Measurements from ENCODE around the gene RRP1. TPM values are rescaled to one million over a fixed set of nuclear protein-coding genes. Genes with fewer than 3 reads are reported as not detected.

RRP1 gene
- total and polyA plus RNA-seq, 4 donors = 4.4 to 18.1 (median 17.7) TPM

GRCh38 chr21:43770066-43770655 is 19.2 kb upstream of the RRP1 start:
- no peak for ATAC-seq (ENCODE audit: low FRiP score)
- Histone ChIP-seq H3K27me3 (ENCODE audit: control insufficient read depth in 1 of 2, insufficient read depth in 2 of 2, low read length in 1 of 2) (no peaks in the 10 kb centered on the region), H3K4me3 (ENCODE audit: low read length in 2 of 2) (no peak overlapping the region), H3K36me3 (ENCODE audit: control insufficient read depth in 1 of 2, insufficient read depth in 2 of 2, low read length in 1 of 2) (peaks cover 0 to 4% of the 10 kb centered on the region in 2 donors), H3K27ac (ENCODE audit: low read depth in 1 of 2, low read length in 2 of 2) (no peak overlapping the region), H3K4me1 (ENCODE audit: control insufficient read depth in 1 of 2, insufficient read depth in 2 of 2, low read length in 2 of 2) (no peaks in the 10 kb centered on the region), H3K9me3 (ENCODE audit: control insufficient read depth, low read length) (no peaks in the 10 kb centered on the region)
- no peak for DNase-seq
- 80 to 84% methylated on average over 21 of the region's 21 CpGs for WGBS, 2 donors
- intact Hi-C loops (cut with DNase I) = loop anchor here (10.0 kb wide), 2 partner anchors 45 to 85 kb away; no protein-coding TSS in a partner anchor

- H3K4me1 ChIP-seq (ENCODE audit: control insufficient read depth in 1 of 2, insufficient read depth in 2 of 2, low read length in 2 of 2) = no peaks in the 10 kb centered on the region
- intact Hi-C loops (cut with DNase I) = loop anchor here (10.0 kb wide), 2 partner anchors 46 to 86 kb away; no protein-coding TSS in a partner anchor
- DNase-seq (no peak), ATAC-seq (ENCODE audit: low FRiP score) (no peak)
- no peak overlapping the region for H3K27ac ChIP-seq (ENCODE audit: low read depth in 1 of 2, low read length in 2 of 2)
- H3K27me3 ChIP-seq (ENCODE audit: control insufficient read depth in 1 of 2, insufficient read depth in 2 of 2, low read length in 1 of 2) = no peaks in the 10 kb centered on the region
- no peaks in the 10 kb centered on the region for H3K9me3 ChIP-seq (ENCODE audit: control insufficient read depth, low read length)
- WGBS, 2 donors = 74 to 77% methylated on average over 13 of the region's 13 CpGs
- peaks cover 0 to 4% of the 10 kb centered on the region in 2 donors for H3K36me3 ChIP-seq (ENCODE audit: control insufficient read depth in 1 of 2, insufficient read depth in 2 of 2, low read length in 1 of 2)
- H3K4me3 ChIP-seq (ENCODE audit: low read length in 2 of 2) = no peak overlapping the region
Measured at GRCh38 chr21:43771199-43771675, 18.1 kb upstream of the RRP1 start.

GRCh38 chr21:43771698-43772424 is 17.5 kb upstream of the RRP1 start:
- H3K27me3 ChIP-seq (ENCODE audit: control insufficient read depth in 1 of 2, insufficient read depth in 2 of 2, low read length in 1 of 2) = no peaks in the 10 kb centered on the region
- no peak for DNase-seq
- ATAC-seq (ENCODE audit: low FRiP score) = no peak
- peaks cover 0 to 4% of the 10 kb centered on the region in 2 donors for H3K36me3 ChIP-seq (ENCODE audit: control insufficient read depth in 1 of 2, insufficient read depth in 2 of 2, low read length in 1 of 2)
- H3K9me3 ChIP-seq (ENCODE audit: control insufficient read depth, low read length) = no peaks in the 10 kb centered on the region
- WGBS, 2 donors = 85 to 86% methylated on average over 13 of the region's 13 CpGs
- H3K4me3 ChIP-seq (ENCODE audit: low read length in 2 of 2) = no peak overlapping the region
- no peaks in the 10 kb centered on the region for H3K4me1 ChIP-seq (ENCODE audit: control insufficient read depth in 1 of 2, insufficient read depth in 2 of 2, low read length in 2 of 2)
- no peak overlapping the region for H3K27ac ChIP-seq (ENCODE audit: low read depth in 1 of 2, low read length in 2 of 2)
- intact Hi-C loops (cut with DNase I) = loop anchor here (10.0 kb wide), 2 partner anchors 47 to 87 kb away; no protein-coding TSS in a partner anchor

DNA sequence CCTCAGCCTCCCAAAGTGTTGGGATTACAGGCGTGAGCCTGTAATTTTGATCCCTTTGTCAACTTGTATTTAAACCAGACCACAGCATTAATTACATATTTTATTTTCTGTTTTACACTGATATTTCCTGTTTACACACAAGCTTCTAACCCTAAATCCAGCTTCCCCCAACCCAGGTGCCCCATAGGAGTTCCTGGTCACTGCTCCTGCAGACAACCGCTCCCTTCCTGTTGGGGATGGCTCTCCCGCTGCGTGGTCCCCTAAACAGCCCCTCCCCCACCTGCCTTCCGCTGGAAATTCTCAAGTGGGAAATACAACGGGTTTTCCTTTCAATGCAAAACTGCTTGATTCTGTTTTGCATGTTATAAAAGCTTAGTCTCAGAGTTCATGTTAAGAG is 17.0 kb upstream of the RRP1 start:
- intact Hi-C loops (cut with DNase I) = loop anchor here (10.0 kb wide), 2 partner anchors 48 to 88 kb away; no protein-coding TSS in a partner anchor
- no peak overlapping the region for H3K4me3 ChIP-seq (ENCODE audit: low read length in 2 of 2)

DNA sequence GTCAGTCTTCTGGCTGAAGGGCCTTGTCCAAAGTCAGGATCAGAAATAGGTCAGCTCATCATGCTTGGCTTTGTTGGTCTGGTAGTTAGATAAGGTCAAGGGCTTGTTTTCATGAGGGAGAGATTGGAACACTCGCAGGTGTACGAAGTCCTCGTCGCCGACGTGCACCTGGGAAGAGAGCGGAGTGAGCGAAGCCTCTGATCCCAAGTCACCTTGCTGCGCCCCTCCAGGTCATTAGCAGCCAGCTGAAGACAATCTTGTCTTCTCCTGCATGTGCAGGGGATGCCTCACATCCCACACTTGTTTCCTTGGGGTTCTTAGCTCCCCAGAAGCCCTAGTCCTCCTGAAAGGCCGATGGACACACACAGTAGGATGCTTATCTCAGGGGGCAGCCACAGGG is 15.2 kb upstream of the RRP1 start:
- Histone ChIP-seq H3K4me1 (ENCODE audit: control insufficient read depth in 1 of 2, insufficient read depth in 2 of 2, low read length in 2 of 2) (no peaks in the 10 kb centered on the region), H3K27ac (ENCODE audit: low read depth in 1 of 2, low read length in 2 of 2) (no peak overlapping the region), H3K4me3 (ENCODE audit: low read length in 2 of 2) (no peak overlapping the region), H3K27me3 (ENCODE audit: control insufficient read depth in 1 of 2, insufficient read depth in 2 of 2, low read length in 1 of 2) (no peaks in the 10 kb centered on the region), H3K36me3 (ENCODE audit: control insufficient read depth in 1 of 2, insufficient read depth in 2 of 2, low read length in 1 of 2) (peaks cover 0 to 4% of the 10 kb centered on the region in 2 donors), H3K9me3 (ENCODE audit: control insufficient read depth, low read length) (no peaks in the 10 kb centered on the region)
- 96% methylated on average over 10 of the region's 10 CpGs for WGBS, 2 donors
- intact Hi-C loops (cut with DNase I) = loop anchor here (10.0 kb wide), 2 partner anchors 49 to 89 kb away; no protein-coding TSS in a partner anchor
- no peak for DNase-seq
- no peak for ATAC-seq (ENCODE audit: low FRiP score)

More for the DNA sequence above, 17.0 kb upstream of the RRP1 start:
- H3K27ac ChIP-seq (ENCODE audit: low read depth in 1 of 2, low read length in 2 of 2) = no peak overlapping the region
- WGBS, 2 donors = 68 to 74% methylated on average over 6 of the region's 6 CpGs
- peaks cover 0 to 4% of the 10 kb centered on the region in 2 donors for H3K36me3 ChIP-seq (ENCODE audit: control insufficient read depth in 1 of 2, insufficient read depth in 2 of 2, low read length in 1 of 2)
- H3K27me3 ChIP-seq (ENCODE audit: control insufficient read depth in 1 of 2, insufficient read depth in 2 of 2, low read length in 1 of 2) = no peaks in the 10 kb centered on the region
- no peak for ATAC-seq (ENCODE audit: low FRiP score)
- no peaks in the 10 kb centered on the region for H3K4me1 ChIP-seq (ENCODE audit: control insufficient read depth in 1 of 2, insufficient read depth in 2 of 2, low read length in 2 of 2)
- DNase-seq = no peak
- H3K9me3 ChIP-seq (ENCODE audit: control insufficient read depth, low read length) = no peaks in the 10 kb centered on the region

GRCh38 chr21:43775190-43775589 is 14.2 kb upstream of the RRP1 start:
- DNase-seq (no peak), ATAC-seq (ENCODE audit: low FRiP score) (no peak)
- 68 to 70% methylated on average over 12 of the region's 12 CpGs for WGBS, 2 donors
- intact Hi-C loops (cut with DNase I) = loop anchor here (10.0 kb wide), 2 partner anchors 50 to 90 kb away; no protein-coding TSS in a partner anchor
- peaks cover 0 to 4% of the 10 kb centered on the region in 2 donors for H3K36me3 ChIP-seq (ENCODE audit: control insufficient read depth in 1 of 2, insufficient read depth in 2 of 2, low read length in 1 of 2)
- H3K4me1 ChIP-seq (ENCODE audit: control insufficient read depth in 1 of 2, insufficient read depth in 2 of 2, low read length in 2 of 2) = no peaks in the 10 kb centered on the region
- H3K27me3 ChIP-seq (ENCODE audit: control insufficient read depth in 1 of 2, insufficient read depth in 2 of 2, low read length in 1 of 2) = no peaks in the 10 kb centered on the region
- H3K4me3 ChIP-seq (ENCODE audit: low read length in 2 of 2) = peak overlapping the region; percentile 52 to 67
- H3K27ac ChIP-seq (ENCODE audit: low read depth in 1 of 2, low read length in 2 of 2) = no peak overlapping the region
- no peaks in the 10 kb centered on the region for H3K9me3 ChIP-seq (ENCODE audit: control insufficient read depth, low read length)

DNA sequence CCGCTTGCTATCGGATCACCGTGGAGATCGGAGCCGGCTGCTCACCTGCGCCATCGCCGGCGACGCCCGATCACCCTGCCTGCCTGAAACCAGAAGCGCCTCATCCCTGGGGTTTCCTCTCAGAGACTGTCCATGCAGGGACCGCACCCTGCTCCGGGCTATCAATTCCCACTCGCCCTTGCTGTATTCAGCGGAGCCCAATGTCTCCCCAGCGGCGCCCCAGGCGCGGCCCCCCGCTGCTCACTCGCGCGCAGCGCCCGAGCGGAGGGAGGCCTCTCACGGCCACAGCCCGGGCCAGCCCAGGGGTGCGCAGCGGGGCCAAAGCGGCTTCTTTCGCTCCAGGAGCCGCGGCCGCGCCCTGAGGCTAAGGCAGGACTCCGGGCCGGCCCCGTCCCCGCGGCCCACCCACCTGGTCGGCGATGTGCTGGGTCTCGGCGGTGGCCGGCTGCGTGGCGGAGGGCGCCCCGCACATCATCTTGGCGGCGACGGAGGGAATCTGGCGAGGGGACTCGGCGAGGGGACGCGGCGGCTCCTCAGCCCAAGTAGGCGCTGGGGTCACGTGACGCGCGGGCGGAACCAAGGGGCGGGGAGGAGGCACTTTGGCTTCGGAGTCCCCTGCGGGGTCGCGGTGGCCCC is 13.5 kb upstream of the RRP1 start, which contains the start of gene CSTB:
Gene CSTB (minus strand): TSS at position 514 of the 636 bp plus-strand sequence. CDS start 39 bp downstream, at position 475.
- intact Hi-C loops (cut with DNase I) = loop anchor here (10.0 kb wide), 2 partner anchors 51 to 91 kb away; no protein-coding TSS in a partner anchor
- no peaks in the 10 kb centered on the region for H3K4me1 ChIP-seq (ENCODE audit: control insufficient read depth in 1 of 2, insufficient read depth in 2 of 2, low read length in 2 of 2)
- ATAC-seq (ENCODE audit: low FRiP score) (peak; percentile 83), DNase-seq (peak; percentile 93 to 96)
- H3K36me3 ChIP-seq (ENCODE audit: control insufficient read depth in 1 of 2, insufficient read depth in 2 of 2, low read length in 1 of 2) = peaks cover 0 to 4% of the 10 kb centered on the region in 2 donors
- peak within 1 kb of the TSS; percentile 52 to 67 for H3K4me3 ChIP-seq (ENCODE audit: low read length in 2 of 2)
- no peaks in the 10 kb centered on the region for H3K27me3 ChIP-seq (ENCODE audit: control insufficient read depth in 1 of 2, insufficient read depth in 2 of 2, low read length in 1 of 2)
- H3K9me3 ChIP-seq (ENCODE audit: control insufficient read depth, low read length) = no peaks in the 10 kb centered on the region
- WGBS, 2 donors = 1% methylated on average over 66 to 71 of the region's 71 CpGs
- H3K27ac ChIP-seq (ENCODE audit: low read depth in 1 of 2, low read length in 2 of 2) = peak within 1 kb of the TSS in 1 of 2 donors; percentile 3

GRCh38 chr21:43777953-43778352 is 11.4 kb upstream of the RRP1 start:
- Histone ChIP-seq H3K9me3 (ENCODE audit: control insufficient read depth, low read length) (no peaks in the 10 kb centered on the region), H3K27me3 (ENCODE audit: control insufficient read depth in 1 of 2, insufficient read depth in 2 of 2, low read length in 1 of 2) (no peaks in the 10 kb centered on the region), H3K36me3 (ENCODE audit: control insufficient read depth in 1 of 2, insufficient read depth in 2 of 2, low read length in 1 of 2) (peaks cover 0 to 4% of the 10 kb centered on the region in 2 donors), H3K4me1 (ENCODE audit: control insufficient read depth in 1 of 2, insufficient read depth in 2 of 2, low read length in 2 of 2) (no peaks in the 10 kb centered on the region), H3K4me3 (ENCODE audit: low read length in 2 of 2) (no peak overlapping the region), H3K27ac (ENCODE audit: low read depth in 1 of 2, low read length in 2 of 2) (no peak overlapping the region)
- WGBS, 2 donors = 93 to 97% methylated on average over 5 of the region's 5 CpGs
- intact Hi-C loops (cut with DNase I) = loop anchor here (10.0 kb wide), 2 partner anchors 53 to 93 kb away; no protein-coding TSS in a partner anchor
- no peak for DNase-seq
- ATAC-seq (ENCODE audit: low FRiP score) = no peak
